MCF 10A (cell line): ENCODE measurements around the gene XPC. TPM values are rescaled to one million over a fixed set of nuclear protein-coding genes. Genes with fewer than 3 reads are reported as not detected.

Experiments
- BruUV-seq: library from RNA; stranded (reverse); fragments of 400-500 nt; replicated peaks from 2 replicates; lab custom pipeline; 2021; lab: Mats Ljungman, UMichigan
- CTCF ChIA-PET: fragments of 300-600 bp; sonication (Branson Sonifier 250); formaldehyde crosslinking; extraction: SDS; loops from one replicate; lab custom pipeline; 2021; ENCODE audit warnings: antibody characterized with exemption, inconsistent platforms; lab: Yijun Ruan, JAX
- POLR2A ChIA-PET: fragments of 300-600, 350-650 bp; sonication (Branson Sonifier 250); formaldehyde crosslinking; extraction: SDS; loops from one replicate; lab custom pipeline; 2020; ENCODE audit warnings: antibody characterized with exemption, inconsistent platforms; lab: Yijun Ruan, JAX
- DNase-seq: peaks from one replicate; pipeline ENCODE4 v3.0.0-alpha.2; 2018; ENCODE audit not compliant: unreplicated experiment
- H3K27ac Mint-ChIP-seq: one replicate; pipeline ENCODE4 v1.8.0; 2022; ENCODE audit warnings: mild to moderate bottlenecking, low read depth, mixed read lengths; ENCODE audit not compliant: unreplicated experiment
- H3K27me3 Mint-ChIP-seq: one replicate; pipeline ENCODE4 v1.8.0; 2022; ENCODE audit warnings: mixed read lengths; ENCODE audit not compliant: insufficient read depth, unreplicated experiment
- H3K36me3 Mint-ChIP-seq: one replicate; pipeline ENCODE4 v1.8.0; 2022; ENCODE audit warnings: mild to moderate bottlenecking, moderate library complexity, mixed read lengths; ENCODE audit not compliant: insufficient read depth, unreplicated experiment
- H3K4me1 Mint-ChIP-seq: one replicate; pipeline ENCODE4 v1.8.0; 2022; ENCODE audit warnings: mixed read lengths; ENCODE audit not compliant: insufficient read depth, unreplicated experiment
- H3K4me3 Mint-ChIP-seq: one replicate; pipeline ENCODE4 v1.8.0; 2022; ENCODE audit warnings: mild to moderate bottlenecking, moderate library complexity, mixed read lengths; ENCODE audit not compliant: unreplicated experiment
- H3K9me3 Mint-ChIP-seq: one replicate; pipeline ENCODE4 v1.8.0; 2022; ENCODE audit warnings: mixed read lengths; ENCODE audit not compliant: unreplicated experiment
- CTCF ChIP-seq: fragments of 200-600 bp; IDR thresholded peaks from one replicate; pipeline ENCODE4 v1.8.0; 2022; ENCODE audit warnings: antibody characterized with exemption, mild to moderate bottlenecking; ENCODE audit not compliant: unreplicated experiment
- intact Hi-C: fragments of 100-400 bp; cut with micrococcal nuclease; formaldehyde crosslinking; loops from 2 replicates; pipeline ENCODE4 v1.14.1; 2022
- total RNA-seq: library from RNA; stranded (reverse); gene quantifications from 2 replicates; pipeline ENCODE4 v1.2.3, GENCODE V29; 2022

The XPC gene
- total RNA-seq, 1 experiment from 2014 or later: 73.3 TPM

- intact Hi-C loops: no loop called here
- Mint-ChIP-seq H3K27ac (peak overlapping the region; percentile 99), H3K4me3 (peak overlapping the region; percentile 65), H3K36me3 (peaks cover 70% of the 10 kb centered on the region), H3K9me3 (no peaks in the 10 kb centered on the region), H3K4me1 (peaks cover 44% of the 10 kb centered on the region), H3K27me3 (no peaks in the 10 kb centered on the region)
- ChIA-PET CTCF (interaction anchor here (0.6 to 1.9 kb wide), 12 partner anchors 25 to 1185 kb away, joined by 3 to 6 read pairs (median 4); partner anchors contain the start of gene LSM3), POLR2A (interaction anchor here (0.6 to 11.5 kb wide), 20 partner anchors 8 to 268 kb away, joined by 3 to 294 read pairs (median 8); partner anchors contain the start of genes CHCHD4, LSM3, TMEM43 and XPC)
- DNase-seq: no peak
- BruUV-seq: TSS peak; percentile 41
- no peak for TF ChIP-seq CTCF
Measured at GRCh38 chr3:14145236-14145635, 33.2 kb downstream of the XPC start.

GRCh38 chr3:14144423-14145075 lies 33.9 kb downstream of the XPC start:
- Mint-ChIP-seq H3K27me3 (no peaks in the 10 kb centered on the region), H3K27ac (peak overlapping the region; percentile 99), H3K4me3 (peak overlapping the region; percentile 65), H3K4me1 (peaks cover 46% of the 10 kb centered on the region), H3K36me3 (peaks cover 70% of the 10 kb centered on the region), H3K9me3 (no peaks in the 10 kb centered on the region)
- intact Hi-C loops: loop anchor here (1.0 to 5.0 kb wide), 2 partner anchors 19 to 33 kb away; partner anchors contain the start of genes LSM3, TMEM43 and XPC
- POLR2A ChIA-PET: interaction anchor here (0.6 to 11.5 kb wide), 23 partner anchors 8 to 803 kb away, joined by 3 to 294 read pairs (median 7); partner anchors contain the start of genes CHCHD4, LSM3, NR2C2 and TMEM43
- CTCF ChIA-PET: interaction anchor here (0.6 to 1.9 kb wide), 10 partner anchors 21 to 318 kb away, joined by 3 to 6 read pairs (median 4); partner anchors contain the start of gene LSM3
- BruUV-seq: TSS peak; percentile 26
- TF ChIP-seq CTCF: no peak
- DNase-seq: peak; percentile 97

DNA sequence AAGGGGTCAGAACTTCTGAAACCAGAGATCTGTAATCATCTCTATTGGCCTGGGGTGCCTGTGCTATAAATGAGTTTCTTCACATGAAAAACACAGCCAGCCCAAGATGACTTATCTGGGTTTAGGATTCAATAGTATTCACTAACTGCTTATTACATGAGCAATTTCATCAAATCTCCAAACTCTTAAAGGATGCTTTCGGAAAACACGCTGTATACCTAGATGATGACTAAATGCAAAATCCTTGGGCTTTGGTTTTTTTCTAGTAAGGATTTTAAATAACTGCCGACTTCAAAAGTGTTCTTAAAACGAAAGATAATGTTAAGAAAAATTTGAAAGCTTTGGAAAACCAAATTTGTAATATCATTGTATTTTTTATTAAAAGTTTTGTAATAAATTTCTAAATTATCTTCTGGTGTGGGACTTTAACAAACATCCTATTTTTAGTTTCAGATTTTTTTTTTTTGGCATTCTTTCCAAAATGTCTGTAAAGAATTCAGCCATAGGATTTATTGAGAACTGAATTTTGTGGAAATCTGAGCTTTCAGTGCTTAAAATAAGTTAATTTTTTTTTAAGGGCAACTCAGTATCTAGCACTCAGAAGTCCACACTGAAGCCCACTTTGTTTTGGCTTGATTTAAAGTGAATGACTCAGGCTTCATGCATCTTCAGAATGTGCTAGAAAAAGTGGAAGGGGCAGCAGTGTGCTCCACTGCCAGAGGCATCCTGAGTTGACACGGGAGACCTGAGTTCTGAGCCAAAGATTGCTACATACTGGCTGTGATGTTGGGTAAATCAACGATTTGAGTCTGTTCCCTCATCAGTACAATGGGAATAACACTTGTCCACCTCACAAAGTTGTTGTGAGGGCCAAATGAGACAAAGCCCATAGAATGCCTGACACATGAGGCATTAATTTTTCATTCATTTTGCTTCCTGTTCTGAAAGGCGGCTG lies 34.9 kb downstream of the XPC start:
- peak overlapping the region; percentile 65 for H3K4me3 Mint-ChIP-seq
- CTCF ChIA-PET: interaction anchor here (0.6 to 1.6 kb wide), 10 partner anchors 8 to 248 kb away, joined by 3 to 8 read pairs (median 3); partner anchors contain the start of gene LSM3

More for the DNA sequence above, 34.9 kb downstream of the XPC start:
- POLR2A ChIA-PET: interaction anchor here (0.7 to 11.5 kb wide), 20 partner anchors 10 to 804 kb away, joined by 3 to 294 read pairs (median 8); partner anchors contain the start of genes CHCHD4, LSM3, NR2C2 and TMEM43
- H3K27me3 Mint-ChIP-seq: no peaks in the 10 kb centered on the region
- no TSS peak for BruUV-seq
- H3K4me1 Mint-ChIP-seq: peaks cover 47% of the 10 kb centered on the region
- peak overlapping the region; percentile 99 for H3K27ac Mint-ChIP-seq
- H3K9me3 Mint-ChIP-seq: no peaks in the 10 kb centered on the region
- intact Hi-C loops: loop anchor here (1.0 to 5.0 kb wide), 2 partner anchors 18 to 34 kb away; partner anchors contain the start of genes LSM3, TMEM43 and XPC
- TF ChIP-seq CTCF: no peak
- H3K36me3 Mint-ChIP-seq: peaks cover 71% of the 10 kb centered on the region
- DNase-seq: peak; percentile 94
